ENCODE results near the gene CPN1.

- TF ChIP-seq, protein P1, sequence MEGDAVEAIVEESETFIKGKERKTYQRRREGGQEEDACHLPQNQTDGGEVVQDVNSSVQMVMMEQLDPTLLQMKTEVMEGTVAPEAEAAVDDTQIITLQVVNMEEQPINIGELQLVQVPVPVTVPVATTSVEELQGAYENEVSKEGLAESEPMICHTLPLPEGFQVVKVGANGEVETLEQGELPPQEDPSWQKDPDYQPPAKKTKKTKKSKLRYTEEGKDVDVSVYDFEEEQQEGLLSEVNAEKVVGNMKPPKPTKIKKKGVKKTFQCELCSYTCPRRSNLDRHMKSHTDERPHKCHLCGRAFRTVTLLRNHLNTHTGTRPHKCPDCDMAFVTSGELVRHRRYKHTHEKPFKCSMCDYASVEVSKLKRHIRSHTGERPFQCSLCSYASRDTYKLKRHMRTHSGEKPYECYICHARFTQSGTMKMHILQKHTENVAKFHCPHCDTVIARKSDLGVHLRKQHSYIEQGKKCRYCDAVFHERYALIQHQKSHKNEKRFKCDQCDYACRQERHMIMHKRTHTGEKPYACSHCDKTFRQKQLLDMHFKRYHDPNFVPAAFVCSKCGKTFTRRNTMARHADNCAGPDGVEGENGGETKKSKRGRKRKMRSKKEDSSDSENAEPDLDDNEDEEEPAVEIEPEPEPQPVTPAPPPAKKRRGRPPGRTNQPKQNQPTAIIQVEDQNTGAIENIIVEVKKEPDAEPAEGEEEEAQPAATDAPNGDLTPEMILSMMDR (IDR thresholded peaks at IDR 0.05; ENCODE audit: insufficient read depth, low read depth, low read length), result no peak
- TF ChIP-seq EZH2 (IDR thresholded peaks at IDR 0.05; ENCODE audit: insufficient read depth, low read length), result no peak
Measured at GRCh38 chr10:100120550-100120949, 38.9 kb upstream of the CPN1 start.
